ENCODE measurements around the gene AHRR. TPM values are rescaled to one million over a fixed set of nuclear protein-coding genes. Genes with fewer than 3 reads are reported as not detected.

The AHRR gene
- total RNA-seq, 1 experiment from 2014 or later = 1.9 TPM

- intact Hi-C loops (cut with micrococcal nuclease) = loop anchor here (5.0 kb wide), 1 partner anchor 116 kb away; no protein-coding TSS in a partner anchor
Observed at GRCh38 chr5:432928-433791, 111.6 kb downstream of the AHRR start.

GRCh38 chr5:433836-434235, 112.3 kb downstream of the AHRR start:
- H3K4me3 ChIP-seq (ENCODE audit: low read length) = no peak overlapping the region
- no peak overlapping the region for H3K27ac ChIP-seq (ENCODE audit: low read length)
- ATAC-seq = no peak
- no peak overlapping the region for H2AFZ ChIP-seq (ENCODE audit: low read length)
- no peaks in the 10 kb centered on the region for H3K4me1 ChIP-seq (ENCODE audit: insufficient read depth, low read length)
- H4K20me1 ChIP-seq (ENCODE audit: low read length) = no peaks in the 10 kb centered on the region
- H3F3A ChIP-seq (ENCODE audit: low read length, unreplicated experiment) = no peaks in the 10 kb centered on the region
- H3K36me3 ChIP-seq (ENCODE audit: low read depth, low read length) = no peaks in the 10 kb centered on the region
- no peak for DNase-seq
- H3K79me2 ChIP-seq (ENCODE audit: low read length) = no peaks in the 10 kb centered on the region
- no peaks in the 10 kb centered on the region for H3K9me3 ChIP-seq (ENCODE audit: low read length)
- no peak overlapping the region for H3K9ac ChIP-seq (ENCODE audit: low read length)
- intact Hi-C loops (cut with micrococcal nuclease) = loop anchor here (5.0 kb wide), 1 partner anchor 117 kb away; no protein-coding TSS in a partner anchor
- ChIA-PET CTCF (no interaction called here), POLR2A (ENCODE audit: unreplicated experiment) (no interaction called here)
- no peaks in the 10 kb centered on the region for H3K27me3 ChIP-seq (ENCODE audit: low read length)
- H3K9me2 ChIP-seq (replicated peaks; ENCODE audit: low read length) = no peaks in the 10 kb centered on the region
- BruUV-seq (replicated peaks) = no TSS peak
- TF ChIP-seq EZH2phosphoT487 (IDR thresholded peaks at IDR 0.05; ENCODE audit: borderline replicate concordance, low read length) (no peak), EZH2 (IDR thresholded peaks at IDR 0.05; ENCODE audit: low read length, unreplicated experiment) (no peak), CTCF (conservative IDR thresholded peaks at IDR 0.05; ENCODE audit: low read depth, low read length) (no peak)
- H3K4me2 ChIP-seq (ENCODE audit: low read length) = no peak overlapping the region

More at GRCh38 chr5:432928-433791, 111.6 kb downstream of the AHRR start:
- Histone ChIP-seq H3K4me2 (ENCODE audit: low read length) (no peak overlapping the region), H3K4me3 (ENCODE audit: low read length) (no peak overlapping the region), H3K27me3 (ENCODE audit: low read length) (no peaks in the 10 kb centered on the region), H3K36me3 (ENCODE audit: low read depth, low read length) (no peaks in the 10 kb centered on the region), H3K9me2 (replicated peaks; ENCODE audit: low read length) (no peaks in the 10 kb centered on the region), H3K9me3 (ENCODE audit: low read length) (no peaks in the 10 kb centered on the region), H4K20me1 (ENCODE audit: low read length) (no peaks in the 10 kb centered on the region), H3K27ac (ENCODE audit: low read length) (no peak overlapping the region), H2AFZ (ENCODE audit: low read length) (no peak overlapping the region), H3K4me1 (ENCODE audit: insufficient read depth, low read length) (no peaks in the 10 kb centered on the region), H3F3A (ENCODE audit: low read length, unreplicated experiment) (no peaks in the 10 kb centered on the region), H3K79me2 (ENCODE audit: low read length) (no peaks in the 10 kb centered on the region), H3K9ac (ENCODE audit: low read length) (no peak overlapping the region)
- no peak for TF ChIP-seq CTCF (conservative IDR thresholded peaks at IDR 0.05; ENCODE audit: low read depth, low read length)
- no peak for TF ChIP-seq EZH2 (IDR thresholded peaks at IDR 0.05; ENCODE audit: low read length, unreplicated experiment)
- no peak for TF ChIP-seq EZH2phosphoT487 (IDR thresholded peaks at IDR 0.05; ENCODE audit: borderline replicate concordance, low read length)
- POLR2A ChIA-PET (ENCODE audit: unreplicated experiment) = no interaction called here
- BruUV-seq (replicated peaks) = no TSS peak
- ATAC-seq = no peak
- no peak for DNase-seq
- CTCF ChIA-PET = no interaction called here
